Measurements from ENCODE around the gene MBD5. TPM values are rescaled to one million over a fixed set of nuclear protein-coding genes. Genes with fewer than 3 reads are reported as not detected.
A peak's percentile ranks its signal among the peaks of the same experiment; 100 is the strongest.

The MBD5 gene
- total and polyA plus RNA-seq, 2 donors, result 13.3 to 13.4 TPM

- Histone ChIP-seq H3K9me3 (ENCODE audit: control insufficient read depth in 2 of 2, insufficient read depth in 1 of 2, low read length in 1 of 2) (peaks cover 0 to 3% of the 10 kb centered on the region in 2 donors), H3K4me3 (ENCODE audit: low read length in 2 of 2) (peak within 1 kb of the TSS; percentile 83 to 100), H3K36me3 (ENCODE audit: control insufficient read depth in 2 of 2, insufficient read depth in 2 of 2, low read length in 1 of 2) (no peaks in the 10 kb centered on the region), H3K27ac (ENCODE audit: low read depth in 1 of 2, low read length in 1 of 2) (peak within 1 kb of the TSS; percentile 91 to 100), H3K27me3 (ENCODE audit: control insufficient read depth in 2 of 2, insufficient read depth in 1 of 2, low read length in 1 of 2) (no peaks in the 10 kb centered on the region), H3K4me1 (ENCODE audit: control insufficient read depth in 2 of 2, insufficient read depth in 2 of 2, low read length in 2 of 2) (peaks cover 3 to 6% of the 10 kb centered on the region in 2 donors)
- WGBS, result under 1% methylated on average over 52 of the region's 52 CpGs
- DNase-seq (ENCODE audit: low read depth in 6 of 9, low spot score in 9 of 9), result peak; percentile 98 to 100 (median 99)
These were observed 506 bp upstream of the MBD5 start, which contains the start of gene ORC4 for GRCh38 chr2:148020111-148021058. Gene ORC4 (minus strand): TSS chr2:148020737. CDS start chr2:147975958, 44,779 bp downstream.

- no peaks in the 10 kb centered on the region for H3K36me3 ChIP-seq (ENCODE audit: control insufficient read depth in 2 of 2, insufficient read depth in 2 of 2, low read length in 1 of 2)
- H3K9me3 ChIP-seq (ENCODE audit: control insufficient read depth in 2 of 2, insufficient read depth in 1 of 2, low read length in 1 of 2), result peaks cover 0 to 3% of the 10 kb centered on the region in 2 donors
- H3K4me1 ChIP-seq (ENCODE audit: control insufficient read depth in 2 of 2, insufficient read depth in 2 of 2, low read length in 2 of 2), result peaks cover 3 to 6% of the 10 kb centered on the region in 2 donors
- H3K27ac ChIP-seq (ENCODE audit: low read depth in 1 of 2, low read length in 1 of 2), result peak overlapping the region; percentile 89 to 100
- WGBS, result 8% methylated on average over 3 of the region's 3 CpGs
- H3K4me3 ChIP-seq (ENCODE audit: low read length in 2 of 2), result peak overlapping the region; percentile 83 to 95
- no peaks in the 10 kb centered on the region for H3K27me3 ChIP-seq (ENCODE audit: control insufficient read depth in 2 of 2, insufficient read depth in 1 of 2, low read length in 1 of 2)
- DNase-seq (ENCODE audit: low read depth in 6 of 9, low spot score in 9 of 9), result peak in 3 of 9 donors; percentile 3 to 31 (median 9)
These were observed 995 bp downstream of the MBD5 start for GRCh38 chr2:148021886-148022285.

GRCh38 chr2:148022351-148022750 is 1.5 kb downstream of the MBD5 start:
- no peaks in the 10 kb centered on the region for H3K36me3 ChIP-seq (ENCODE audit: control insufficient read depth in 2 of 2, insufficient read depth in 2 of 2, low read length in 1 of 2)
- DNase-seq (ENCODE audit: low read depth in 6 of 9, low spot score in 9 of 9), result peak in 1 of 9 donors; percentile 10
- H3K9me3 ChIP-seq (ENCODE audit: control insufficient read depth in 2 of 2, insufficient read depth in 1 of 2, low read length in 1 of 2), result peaks cover 0 to 3% of the 10 kb centered on the region in 2 donors
- H3K4me1 ChIP-seq (ENCODE audit: control insufficient read depth in 2 of 2, insufficient read depth in 2 of 2, low read length in 2 of 2), result peaks cover 3 to 6% of the 10 kb centered on the region in 2 donors
- H3K27ac ChIP-seq (ENCODE audit: low read depth in 1 of 2, low read length in 1 of 2), result peak overlapping the region in 1 of 2 donors; percentile 100
- H3K4me3 ChIP-seq (ENCODE audit: low read length in 2 of 2), result peak overlapping the region; percentile 83 to 95
- WGBS, result 45% methylated on average over 1 of the region's 1 CpG
- no peaks in the 10 kb centered on the region for H3K27me3 ChIP-seq (ENCODE audit: control insufficient read depth in 2 of 2, insufficient read depth in 1 of 2, low read length in 1 of 2)

GRCh38 chr2:148022882-148023281 is 2.0 kb downstream of the MBD5 start:
- 95% methylated on average over 2 of the region's 2 CpGs for WGBS

GRCh38 chr2:148023861-148024260 is 3.0 kb downstream of the MBD5 start:
- H3K4me1 ChIP-seq (ENCODE audit: control insufficient read depth in 2 of 2, insufficient read depth in 2 of 2, low read length in 2 of 2), result peaks cover 3 to 6% of the 10 kb centered on the region in 2 donors
- peak in 5 of 9 donors; percentile 8 to 49 (median 22) for DNase-seq (ENCODE audit: low read depth in 6 of 9, low spot score in 9 of 9)
- H3K27me3 ChIP-seq (ENCODE audit: control insufficient read depth in 2 of 2, insufficient read depth in 1 of 2, low read length in 1 of 2), result no peaks in the 10 kb centered on the region
- H3K4me3 ChIP-seq (ENCODE audit: low read length in 2 of 2), result peak overlapping the region in 1 of 2 donors; percentile 10
- H3K9me3 ChIP-seq (ENCODE audit: control insufficient read depth in 2 of 2, insufficient read depth in 1 of 2, low read length in 1 of 2), result peaks cover 0 to 3% of the 10 kb centered on the region in 2 donors
- H3K27ac ChIP-seq (ENCODE audit: low read depth in 1 of 2, low read length in 1 of 2), result peak overlapping the region in 1 of 2 donors; percentile 11
- H3K36me3 ChIP-seq (ENCODE audit: control insufficient read depth in 2 of 2, insufficient read depth in 2 of 2, low read length in 1 of 2), result no peaks in the 10 kb centered on the region

More at GRCh38 chr2:148022882-148023281, 2.0 kb downstream of the MBD5 start:
- Histone ChIP-seq H3K36me3 (ENCODE audit: control insufficient read depth in 2 of 2, insufficient read depth in 2 of 2, low read length in 1 of 2) (no peaks in the 10 kb centered on the region), H3K27me3 (ENCODE audit: control insufficient read depth in 2 of 2, insufficient read depth in 1 of 2, low read length in 1 of 2) (no peaks in the 10 kb centered on the region), H3K9me3 (ENCODE audit: control insufficient read depth in 2 of 2, insufficient read depth in 1 of 2, low read length in 1 of 2) (peaks cover 0 to 3% of the 10 kb centered on the region in 2 donors), H3K27ac (ENCODE audit: low read depth in 1 of 2, low read length in 1 of 2) (no peak overlapping the region), H3K4me3 (ENCODE audit: low read length in 2 of 2) (no peak overlapping the region), H3K4me1 (ENCODE audit: control insufficient read depth in 2 of 2, insufficient read depth in 2 of 2, low read length in 2 of 2) (peaks cover 3 to 6% of the 10 kb centered on the region in 2 donors)
- no peak for DNase-seq (ENCODE audit: low read depth in 6 of 9, low spot score in 9 of 9)

- DNase-seq (ENCODE audit: low read depth in 6 of 9, low spot score in 9 of 9), result no peak
- H3K27ac ChIP-seq (ENCODE audit: low read depth in 1 of 2, low read length in 1 of 2), result no peak overlapping the region
- no peaks in the 10 kb centered on the region for H3K27me3 ChIP-seq (ENCODE audit: control insufficient read depth in 2 of 2, insufficient read depth in 1 of 2, low read length in 1 of 2)
- H3K36me3 ChIP-seq (ENCODE audit: control insufficient read depth in 2 of 2, insufficient read depth in 2 of 2, low read length in 1 of 2), result no peaks in the 10 kb centered on the region
- peaks cover 0 to 3% of the 10 kb centered on the region in 2 donors for H3K4me1 ChIP-seq (ENCODE audit: control insufficient read depth in 2 of 2, insufficient read depth in 2 of 2, low read length in 2 of 2)
- no peak overlapping the region for H3K4me3 ChIP-seq (ENCODE audit: low read length in 2 of 2)
- WGBS, result 97% methylated on average over 2 of the region's 2 CpGs
- no peaks in the 10 kb centered on the region for H3K9me3 ChIP-seq (ENCODE audit: control insufficient read depth in 2 of 2, insufficient read depth in 1 of 2, low read length in 1 of 2)
These were observed 5.7 kb downstream of the MBD5 start for GRCh38 chr2:148026573-148026972.

- H3K4me1 ChIP-seq (ENCODE audit: control insufficient read depth in 2 of 2, insufficient read depth in 2 of 2, low read length in 2 of 2), result peaks cover 0 to 3% of the 10 kb centered on the region in 2 donors
- H3K36me3 ChIP-seq (ENCODE audit: control insufficient read depth in 2 of 2, insufficient read depth in 2 of 2, low read length in 1 of 2), result no peaks in the 10 kb centered on the region
- H3K4me3 ChIP-seq (ENCODE audit: low read length in 2 of 2), result no peak overlapping the region
- no peak for DNase-seq (ENCODE audit: low read depth in 6 of 9, low spot score in 9 of 9)
- WGBS, result 99% methylated on average over 1 of the region's 1 CpG
- no peak overlapping the region for H3K27ac ChIP-seq (ENCODE audit: low read depth in 1 of 2, low read length in 1 of 2)
- no peaks in the 10 kb centered on the region for H3K27me3 ChIP-seq (ENCODE audit: control insufficient read depth in 2 of 2, insufficient read depth in 1 of 2, low read length in 1 of 2)
- H3K9me3 ChIP-seq (ENCODE audit: control insufficient read depth in 2 of 2, insufficient read depth in 1 of 2, low read length in 1 of 2), result no peaks in the 10 kb centered on the region
These were observed 6.9 kb downstream of the MBD5 start for GRCh38 chr2:148027822-148028221.

GRCh38 chr2:148028781-148029180 is 7.9 kb downstream of the MBD5 start:
- no peaks in the 10 kb centered on the region for H3K27me3 ChIP-seq (ENCODE audit: control insufficient read depth in 2 of 2, insufficient read depth in 1 of 2, low read length in 1 of 2)
- peaks cover 0 to 1% of the 10 kb centered on the region in 2 donors for H3K4me1 ChIP-seq (ENCODE audit: control insufficient read depth in 2 of 2, insufficient read depth in 2 of 2, low read length in 2 of 2)
- H3K4me3 ChIP-seq (ENCODE audit: low read length in 2 of 2), result no peak overlapping the region
- H3K27ac ChIP-seq (ENCODE audit: low read depth in 1 of 2, low read length in 1 of 2), result no peak overlapping the region
- WGBS, result 98% methylated on average over 1 of the region's 1 CpG
- no peaks in the 10 kb centered on the region for H3K36me3 ChIP-seq (ENCODE audit: control insufficient read depth in 2 of 2, insufficient read depth in 2 of 2, low read length in 1 of 2)
- DNase-seq (ENCODE audit: low read depth in 6 of 9, low spot score in 9 of 9), result no peak
- no peaks in the 10 kb centered on the region for H3K9me3 ChIP-seq (ENCODE audit: control insufficient read depth in 2 of 2, insufficient read depth in 1 of 2, low read length in 1 of 2)

GRCh38 chr2:148031152-148031551 is 10.3 kb downstream of the MBD5 start:
- no peaks in the 10 kb centered on the region for H3K4me1 ChIP-seq (ENCODE audit: control insufficient read depth in 2 of 2, insufficient read depth in 2 of 2, low read length in 2 of 2)
- no peaks in the 10 kb centered on the region for H3K36me3 ChIP-seq (ENCODE audit: control insufficient read depth in 2 of 2, insufficient read depth in 2 of 2, low read length in 1 of 2)
- no peaks in the 10 kb centered on the region for H3K27me3 ChIP-seq (ENCODE audit: control insufficient read depth in 2 of 2, insufficient read depth in 1 of 2, low read length in 1 of 2)
- no peak for DNase-seq (ENCODE audit: low read depth in 6 of 9, low spot score in 9 of 9)
- no peak overlapping the region for H3K4me3 ChIP-seq (ENCODE audit: low read length in 2 of 2)
- H3K9me3 ChIP-seq (ENCODE audit: control insufficient read depth in 2 of 2, insufficient read depth in 1 of 2, low read length in 1 of 2), result no peaks in the 10 kb centered on the region
- H3K27ac ChIP-seq (ENCODE audit: low read depth in 1 of 2, low read length in 1 of 2), result no peak overlapping the region
